ENCODE measurements around the gene KCTD1.

DNA sequence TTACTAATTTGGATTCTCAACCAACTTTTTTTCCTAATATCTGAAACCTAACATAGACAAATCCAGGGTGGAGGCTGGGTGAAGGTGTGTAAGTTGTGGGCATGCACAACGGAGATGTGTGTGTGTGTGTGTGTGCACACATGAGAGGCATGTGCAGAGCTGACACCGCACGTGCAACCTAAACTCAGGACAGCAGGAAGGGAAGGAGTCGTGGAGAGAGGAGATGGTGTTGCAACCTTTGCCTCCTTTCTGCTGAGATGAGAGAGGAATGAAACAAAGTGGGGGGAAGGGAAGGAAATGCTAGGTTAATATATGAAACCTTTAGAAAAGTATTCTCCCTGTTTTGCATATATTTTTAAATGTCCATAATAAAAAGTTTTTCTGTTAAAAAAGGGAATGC, 64.7 kb downstream of the KCTD1 start:
- TF ChIP-seq, protein P1, sequence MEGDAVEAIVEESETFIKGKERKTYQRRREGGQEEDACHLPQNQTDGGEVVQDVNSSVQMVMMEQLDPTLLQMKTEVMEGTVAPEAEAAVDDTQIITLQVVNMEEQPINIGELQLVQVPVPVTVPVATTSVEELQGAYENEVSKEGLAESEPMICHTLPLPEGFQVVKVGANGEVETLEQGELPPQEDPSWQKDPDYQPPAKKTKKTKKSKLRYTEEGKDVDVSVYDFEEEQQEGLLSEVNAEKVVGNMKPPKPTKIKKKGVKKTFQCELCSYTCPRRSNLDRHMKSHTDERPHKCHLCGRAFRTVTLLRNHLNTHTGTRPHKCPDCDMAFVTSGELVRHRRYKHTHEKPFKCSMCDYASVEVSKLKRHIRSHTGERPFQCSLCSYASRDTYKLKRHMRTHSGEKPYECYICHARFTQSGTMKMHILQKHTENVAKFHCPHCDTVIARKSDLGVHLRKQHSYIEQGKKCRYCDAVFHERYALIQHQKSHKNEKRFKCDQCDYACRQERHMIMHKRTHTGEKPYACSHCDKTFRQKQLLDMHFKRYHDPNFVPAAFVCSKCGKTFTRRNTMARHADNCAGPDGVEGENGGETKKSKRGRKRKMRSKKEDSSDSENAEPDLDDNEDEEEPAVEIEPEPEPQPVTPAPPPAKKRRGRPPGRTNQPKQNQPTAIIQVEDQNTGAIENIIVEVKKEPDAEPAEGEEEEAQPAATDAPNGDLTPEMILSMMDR (IDR thresholded peaks at IDR 0.05; ENCODE audit: borderline replicate concordance, extremely low read depth, low read length, poor library complexity, severe bottlenecking), result no peak
- no peak for TF ChIP-seq EZH2 (IDR thresholded peaks at IDR 0.05; ENCODE audit: borderline replicate concordance, low read depth, low read length, severe bottlenecking)

Data from DND-41 (cell line).